Heart left ventricle (tissue), 16 donors: Measurements from ENCODE around the gene PPP3R2. TPM values are rescaled to one million over a fixed set of nuclear protein-coding genes. Genes with fewer than 3 reads are reported as not detected.
A peak's percentile ranks its signal among the peaks of the same experiment; 100 is the strongest.
"Not testable (repeated sequence)": the region's sequence is repeated elsewhere in the genome, so short reads cannot be mapped to it uniquely, and the experiment has no call there.

Source experiments
- ATAC-seq, 4 donors: fragments of 200-7000 bp; cut with Tn5 transposase; one replicate each; pipeline ENCODE4 v1.9.1; 2020 to 2022; ENCODE audit warnings: moderate library complexity in 4 of 4, mild to moderate bottlenecking in 3 of 4, moderate number of reproducible peaks in 1 of 4
- DNase-seq, 5 donors: peaks; one replicate each; pipeline ENCODE4 v3.0.0-alpha.2; 2020
- H3K27ac ChIP-seq, 12 donors: fragments of 200-600 bp; sonication (generic) in 4 of 12; one replicate each; pipeline versions ENCODE4 v1.5.0 to v1.8.0; 2016 to 2022; ENCODE audit warnings: mild to moderate bottlenecking in 2 of 12
- H3K27me3 ChIP-seq, 9 donors: fragments of 200-600 bp; sonication (generic) in 2 of 9; one replicate each; pipeline versions ENCODE4 v1.5.1 to v1.8.0; 2016 to 2022; ENCODE audit warnings: mild to moderate bottlenecking in 3 of 9
- H3K36me3 ChIP-seq, 9 donors: fragments of 200-600 bp; sonication (generic) in 2 of 9; one replicate each; pipeline versions ENCODE4 v1.5.0 to v1.8.0; 2018 to 2022; ENCODE audit warnings: mild to moderate bottlenecking in 2 of 9
- H3K4me1 ChIP-seq, 12 donors: fragments of 200-600 bp; sonication (generic) in 4 of 12; one replicate each; pipeline versions ENCODE4 v1.5.0 to v1.8.0; 2016 to 2022; ENCODE audit warnings: mild to moderate bottlenecking in 3 of 12
- H3K4me3 ChIP-seq, 12 donors: fragments of 200-600 bp; sonication (generic) in 4 of 12; one replicate each; pipeline versions ENCODE4 v1.5.0 to v1.8.0; 2017 to 2022; ENCODE audit warnings: mild to moderate bottlenecking in 9 of 12, moderate library complexity in 4 of 12
- H3K9me3 ChIP-seq, 12 donors: fragments of 200-600 bp; sonication (generic) in 4 of 12; one replicate each; pipeline versions ENCODE4 v1.5.0 to v1.8.0; 2016 to 2022; ENCODE audit warnings: mild to moderate bottlenecking in 1 of 12
- POLR2A ChIP-seq, 2 donors: fragments of 450-650 bp; IDR thresholded peaks; one replicate each; pipeline ENCODE4 v1.6.1; 2017; ENCODE audit warnings: antibody characterized with exemption in 2 of 2, mild to moderate bottlenecking in 2 of 2, moderate library complexity in 2 of 2
- WGBS, 4 donors: extraction: QIAGEN DNeasy Blood & Tissue Kit in 2 of 4; methylation state at CpG; one replicate each; pipeline versions ENCODE4 v1.1.5 to v1.1.7; 2013 to 2018; 5-methylcytosine and 5-hydroxymethylcytosine counted together
- intact Hi-C, 10 donors: fragments of 100-400 bp; cut with DNase I; formaldehyde crosslinking; loops; one replicate each; pipeline versions ENCODE4 v1.11.1 to v1.14.2; 2022
- polyA plus RNA-seq, 2 donors: library from polyadenylated mRNA; stranded (reverse); fragments of 200-250 nt; gene quantifications; one replicate each; pipeline ENCODE4 v1.2.3, GENCODE V29; 2013
- total RNA-seq, 9 donors: library from RNA; depleted of rRNA in 2 of 9; stranded (reverse); fragments of >200 nt in 2 of 9; fragmentation: NEBNext Ultra II Directional in 3 of 9; extraction: Animal tissue kit (Norgen Biotek cat#: 25700) in 3 of 9; gene quantifications; one replicate each; pipeline versions ENCODE4 v1.1.0 to v1.2.4, GENCODE V29; 2016 to 2023
- TF ChIP-seq, protein P1 (sequence below), 12 donors: fragments of 200-600 bp; sonication (generic) in 4 of 12; IDR thresholded peaks; one replicate each; pipeline versions ENCODE4 v1.5.0 to v1.8.0; 2018 to 2022; ENCODE audit warnings: antibody characterized with exemption in 12 of 12, mild to moderate bottlenecking in 5 of 12
- donor health status: ischemic (EF 13 %, LVEDD 7.1; RV severe dilation, severe dysfunction).
- donor health status: healthy with polysubstance abuse.
- donor health status: DM: no; HTN: yes; CAD: no.
- donor health status: DM: no; HTN: no; CAD: no.
- donor health status: ischemic (EF 25% LVEDD 6.9; RV normal size, moderate dysfunction).
- donor health status: ischemic (EF 25% LVEDD 5.7; RV mildly dilated, moderate dysfunction).
- donor health status: healthy.
- donor health status: DM: yes; HTN: yes; CAD: no.
- donor health status: ischemic (EF 35%, LVEDD 5.7; RV mildly dilated, moderate dysfunction).
- donor health status: nonischemic (EF 11% LVEDD 7.7; RV severe dilation, severe dysfunction).
- donor health status: DM: yes; HTN: yes; CAD: no.
- donor health status: PGD.
- donor health status: ischemic (EF 29% LVEDD 5.4; RV normal size, mild dysfunction).
- donor health status: nonischemic (EF 23%, LVEDD 6.1; RV moderate dilation, normal function).

PPP3R2 gene
- total and polyA plus RNA-seq, 11 donors = not detected

DNA sequence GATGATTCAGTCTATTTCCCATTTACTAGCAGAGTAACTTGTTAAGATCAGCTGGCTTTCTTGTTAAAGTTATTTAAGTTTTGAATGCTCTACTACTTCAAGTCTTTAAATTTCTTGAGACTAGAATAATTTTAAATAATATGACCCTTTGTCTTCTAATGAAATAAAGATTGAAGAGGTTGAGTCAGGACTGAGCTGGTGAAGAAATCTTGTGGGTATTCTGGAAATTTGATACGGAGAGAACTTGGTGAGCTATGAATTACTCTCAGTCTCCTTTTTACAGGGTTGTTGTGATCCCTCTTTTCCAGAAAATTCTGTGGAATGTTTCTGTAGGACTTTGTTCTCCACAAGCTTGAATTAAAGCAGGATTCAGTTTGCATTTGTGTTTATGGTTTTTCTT, 31.8 kb downstream of the PPP3R2 start:
- TF ChIP-seq, protein P1, sequence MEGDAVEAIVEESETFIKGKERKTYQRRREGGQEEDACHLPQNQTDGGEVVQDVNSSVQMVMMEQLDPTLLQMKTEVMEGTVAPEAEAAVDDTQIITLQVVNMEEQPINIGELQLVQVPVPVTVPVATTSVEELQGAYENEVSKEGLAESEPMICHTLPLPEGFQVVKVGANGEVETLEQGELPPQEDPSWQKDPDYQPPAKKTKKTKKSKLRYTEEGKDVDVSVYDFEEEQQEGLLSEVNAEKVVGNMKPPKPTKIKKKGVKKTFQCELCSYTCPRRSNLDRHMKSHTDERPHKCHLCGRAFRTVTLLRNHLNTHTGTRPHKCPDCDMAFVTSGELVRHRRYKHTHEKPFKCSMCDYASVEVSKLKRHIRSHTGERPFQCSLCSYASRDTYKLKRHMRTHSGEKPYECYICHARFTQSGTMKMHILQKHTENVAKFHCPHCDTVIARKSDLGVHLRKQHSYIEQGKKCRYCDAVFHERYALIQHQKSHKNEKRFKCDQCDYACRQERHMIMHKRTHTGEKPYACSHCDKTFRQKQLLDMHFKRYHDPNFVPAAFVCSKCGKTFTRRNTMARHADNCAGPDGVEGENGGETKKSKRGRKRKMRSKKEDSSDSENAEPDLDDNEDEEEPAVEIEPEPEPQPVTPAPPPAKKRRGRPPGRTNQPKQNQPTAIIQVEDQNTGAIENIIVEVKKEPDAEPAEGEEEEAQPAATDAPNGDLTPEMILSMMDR (IDR thresholded peaks at IDR 0.05) = no peak
- no peak for TF ChIP-seq POLR2A (IDR thresholded peaks at IDR 0.05)
- Histone ChIP-seq H3K4me3 (no peak overlapping the region), H3K36me3 (peaks cover 0 to 100% (median 87%) of the 10 kb centered on the region in 9 donors), H3K4me1 (no peaks in the 10 kb centered on the region), H3K9me3 (peaks cover 0 to 15% (median 0%) of the 10 kb centered on the region in 12 donors), H3K27ac (no peak overlapping the region), H3K27me3 (no peaks in the 10 kb centered on the region)
- intact Hi-C loops = no loop called here
- 88 to 98% (median 96%) methylated on average over 1 of the region's 1 CpG for WGBS, 4 donors
- ATAC-seq (no peak), DNase-seq (no peak)

GRCh38 chr9:101561740-101562139, 33.0 kb downstream of the PPP3R2 start:
- TF ChIP-seq, protein P1 (IDR thresholded peaks at IDR 0.05) = no peak
- no peak for TF ChIP-seq POLR2A (IDR thresholded peaks at IDR 0.05)
- ATAC-seq (no peak), DNase-seq (no peak)
- Histone ChIP-seq H3K27ac (no peak overlapping the region), H3K27me3 (no peaks in the 10 kb centered on the region), H3K36me3 (peaks cover 0 to 100% (median 90%) of the 10 kb centered on the region in 9 donors), H3K9me3 (peaks cover 0 to 15% (median 0%) of the 10 kb centered on the region in 12 donors), H3K4me1 (no peaks in the 10 kb centered on the region), H3K4me3 (no peak overlapping the region)
- 92 to 99% (median 97%) methylated on average over 1 of the region's 1 CpG for WGBS, 4 donors
- intact Hi-C loops = no loop called here

DNA sequence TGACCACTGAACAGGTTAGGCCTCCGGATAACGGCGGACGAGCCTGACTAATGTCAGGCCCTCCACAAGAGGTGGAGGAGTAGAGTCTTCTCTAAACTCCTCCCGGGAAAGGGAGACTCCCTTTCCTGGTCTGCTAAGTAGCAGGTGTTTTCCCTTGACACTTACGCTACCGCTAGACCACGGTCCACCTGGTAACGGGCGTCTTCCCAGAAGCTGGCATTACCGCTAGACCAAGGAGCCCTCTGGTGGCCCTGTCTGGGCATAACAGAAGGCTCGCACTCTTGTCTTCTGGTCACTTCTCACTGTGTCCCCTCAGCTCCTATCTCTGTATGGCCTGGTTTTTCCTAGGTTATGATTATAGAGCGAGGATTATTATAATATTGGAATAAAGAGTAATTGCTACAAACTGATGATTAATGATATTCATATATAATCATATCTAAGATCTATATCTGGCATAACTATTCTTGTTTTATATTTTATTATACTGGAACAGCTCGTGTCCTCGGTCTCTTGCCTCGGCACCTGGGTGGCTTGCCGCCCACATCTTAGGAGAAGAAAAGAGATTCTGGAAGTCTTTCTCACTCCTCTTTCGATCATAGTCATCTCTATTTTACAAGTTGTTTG, 45.2 kb downstream of the PPP3R2 start:
- WGBS, 4 donors = 73 to 81% (median 80%) methylated on average over 17 to 18 of the region's 18 CpGs
- DNase-seq, intact Hi-C loops, H3K9me3 ChIP-seq, H3K4me3 ChIP-seq, H3K27ac ChIP-seq, ATAC-seq, H3K27me3 ChIP-seq, H3K4me1 ChIP-seq: not testable (repeated sequence)
- H3K36me3 ChIP-seq = peaks cover 0 to 100% (median 98%) of the 10 kb centered on the region in 9 donors
- TF ChIP-seq, protein P1 (IDR thresholded peaks at IDR 0.05) = peak in 11 of 12 donors; percentile 21 to 44 (median 29)

GRCh38 chr9:101543098-101543735, 51.6 kb downstream of the PPP3R2 start:
- H3K4me1 ChIP-seq = peaks cover 0 to 5% (median 0%) of the 10 kb centered on the region in 12 donors
- TF ChIP-seq POLR2A (IDR thresholded peaks at IDR 0.05) = no peak
- TF ChIP-seq, protein P1 (IDR thresholded peaks at IDR 0.05) = no peak
- DNase-seq (no peak), ATAC-seq (no peak)
- 91 to 99% (median 98%) methylated on average over 14 of the region's 14 CpGs for WGBS, 4 donors
- H3K9me3 ChIP-seq = no peaks in the 10 kb centered on the region
- no peaks in the 10 kb centered on the region for H3K27me3 ChIP-seq
- peaks cover 0 to 100% (median 91%) of the 10 kb centered on the region in 9 donors for H3K36me3 ChIP-seq
- intact Hi-C loops = no loop called here
- no peak overlapping the region for H3K4me3 ChIP-seq
- no peak overlapping the region for H3K27ac ChIP-seq

Other genes with a start within 250 kb of the PPP3R2 start
- gene BAAT, start 210.0 kb downstream of the PPP3R2 start, total RNA-seq = under 1 TPM in 3 of 9 donors, not detected in 6; 0.17 to 0.32 (median 0.19) TPM
- gene BAAT, start 210.0 kb downstream of the PPP3R2 start, polyA plus RNA-seq = under 1 TPM; 0.03 to 0.08 TPM
- gene MRPL50, start 196.4 kb downstream of the PPP3R2 start, total RNA-seq = 10 to 100 TPM; 12.3 to 18.3 (median 15.6) TPM
- 10 to 100 TPM; 14.1 to 15.2 TPM for gene MRPL50, start 196.4 kb downstream of the PPP3R2 start, polyA plus RNA-seq
- gene ZNF189, start 196.1 kb downstream of the PPP3R2 start, total RNA-seq = 10 to 100 TPM; 16.9 to 34.6 (median 19.3) TPM
- gene ZNF189, start 196.1 kb downstream of the PPP3R2 start, polyA plus RNA-seq = 10 to 100 TPM in 1 of 2 donors, 1 to 10 TPM in 1; 10.0 to 19.3 TPM
- 1 to 10 TPM in 1 of 9 donors, under 1 TPM in 5, not detected in 3; 0.36 to 1.8 (median 0.52) TPM for gene ALDOB, start 159.2 kb downstream of the PPP3R2 start, total RNA-seq
- gene ALDOB, start 159.2 kb downstream of the PPP3R2 start, polyA plus RNA-seq = under 1 TPM; 0.15 to 0.42 TPM
- gene RNF20, start 61.1 kb downstream of the PPP3R2 start, total RNA-seq = 10 to 100 TPM; 23.0 to 63.7 (median 50.6) TPM
- gene RNF20, start 61.1 kb downstream of the PPP3R2 start, polyA plus RNA-seq = 10 to 100 TPM; 14.1 to 22.6 TPM
- 1 to 10 TPM in 2 of 9 donors, under 1 TPM in 7; 0.09 to 1.4 (median 0.32) TPM for gene GRIN3A, start 143.7 kb upstream of the PPP3R2 start, total RNA-seq
- under 1 TPM; 0.06 to 0.19 TPM for gene GRIN3A, start 143.7 kb upstream of the PPP3R2 start, polyA plus RNA-seq